K562 (cell line): Measurements from ENCODE around the gene ZNF155. TPM values are rescaled to one million over a fixed set of nuclear protein-coding genes. Genes with fewer than 3 reads are reported as not detected.

Source experiments
- ATAC-seq: fragments of 200-7000 bp; cut with Tn5 transposase; 3 replicates; pipeline ENCODE4 v1.9.1; 2020; ENCODE audit warnings: moderate library complexity
- BruUV-seq: library from RNA; stranded (reverse); fragments of 400-500 nt; replicated peaks from 2 replicates; lab custom pipeline; 2021; lab: Mats Ljungman, UMichigan
- CTCF ChIA-PET: fragments of 300-600 bp; formaldehyde crosslinking; extraction: SDS; loops from one replicate; lab custom pipeline; 2021; ENCODE audit warnings: low intra/inter-chr PET ratio; lab: Yijun Ruan, JAX
- POLR2A ChIA-PET: fragments of 300-600, 350-650 bp; sonication (Branson Sonifier 250); formaldehyde crosslinking; extraction: SDS; loops from one replicate; lab custom pipeline; 2021; ENCODE audit warnings: antibody characterized with exemption, inconsistent platforms; lab: Yijun Ruan, JAX
- DNase-seq, 4 experiments: peaks; one replicate each; pipeline versions ENCODE4 v3.0.0 to v3.0.0-alpha.2; 2011 to 2018; ENCODE audit warnings: low spot score in 3 of 4, mixed read lengths in 3 of 4; ENCODE audit errors: extremely low read depth in 1 of 4
- FAIRE-seq: peaks from 2 replicates; lab custom pipeline; 2011; peaks lifted over from hg19 to GRCh38; lab: Jason Lieb, UNC
- H2AFZ ChIP-seq: 2 replicates; pipeline ENCODE4 v1.6.0; 2011; ENCODE audit warnings: low read depth, low read length, control low read depth, inconsistent platforms
- H3K27ac ChIP-seq: fragments of 200-600 bp; 3 replicates; pipeline ENCODE4 v1.8.0; 2011; ENCODE audit warnings: low read depth, mild to moderate bottlenecking, control low read depth, inconsistent platforms, low read length, moderate library complexity, mixed read lengths; ENCODE audit errors: extremely low read depth
- H3K27me3 ChIP-seq, 2 experiments: fragments of 300-600 bp in 1 of 2; 2 replicates in 1 of 2; 3 replicates in 1 of 2; pipeline versions ENCODE4 v1.6.0 to v1.8.0; 2011; ENCODE audit warnings: inconsistent platforms in 2 of 2, low read length in 2 of 2, mild to moderate bottlenecking in 1 of 2, mixed read lengths in 1 of 2, moderate library complexity in 1 of 2; ENCODE audit not compliant: control insufficient read depth in 2 of 2, insufficient read depth in 2 of 2
- H3K36me3 ChIP-seq: fragments of 300-600 bp; 3 replicates; pipeline ENCODE4 v1.8.0; 2011; ENCODE audit warnings: mild to moderate bottlenecking, low read length, inconsistent platforms; ENCODE audit not compliant: control insufficient read depth, insufficient read depth
- H3K4me1 ChIP-seq, 2 experiments: fragments of 200-600 bp in 1 of 2; replicated peaks in 1 of 2; 2 replicates in 1 of 2; 3 replicates in 1 of 2; pipeline versions ENCODE4 v1.5.1 to v1.8.0; 2011; ENCODE audit warnings: inconsistent platforms in 2 of 2, low read length in 2 of 2, mild to moderate bottlenecking in 1 of 2, mixed read lengths in 1 of 2, moderate library complexity in 1 of 2; ENCODE audit not compliant: control insufficient read depth in 2 of 2, insufficient read depth in 2 of 2
- H3K4me2 ChIP-seq: 2 replicates; pipeline ENCODE4 v1.6.1; 2011; ENCODE audit warnings: low read length, control low read depth, inconsistent platforms, mixed read lengths; ENCODE audit not compliant: insufficient read depth
- H3K4me3 ChIP-seq: fragments of 200-600 bp; sonication (generic), shearing (Covaris generic); 2 replicates; pipeline ENCODE4 v1.5.1; 2016; ENCODE audit warnings: control low read depth, inconsistent platforms
- H3K79me2 ChIP-seq: fragments of 200-600 bp; 3 replicates; pipeline ENCODE4 v1.8.0; 2011; ENCODE audit warnings: low read length, inconsistent platforms; ENCODE audit not compliant: control insufficient read depth, insufficient read depth
- H3K9ac ChIP-seq, 2 experiments: 2 replicates each; pipeline versions ENCODE4 v1.6.0 to v1.6.1; 2011; ENCODE audit warnings: low read depth in 2 of 2, low read length in 2 of 2, control low read depth in 1 of 2, inconsistent platforms in 1 of 2, mild to moderate bottlenecking in 1 of 2, mixed read lengths in 1 of 2; ENCODE audit not compliant: insufficient read depth in 1 of 2
- H3K9me1 ChIP-seq: one replicate; pipeline ENCODE4 v1.6.0; 2011; ENCODE audit warnings: inconsistent platforms, mild to moderate bottlenecking, low read length, moderate library complexity; ENCODE audit not compliant: control insufficient read depth, insufficient read depth
- H3K9me3 ChIP-seq: replicated peaks from 2 replicates; pipeline ENCODE4 v1.5.1; 2011; ENCODE audit warnings: low read depth, low read length, inconsistent platforms; ENCODE audit not compliant: control insufficient read depth, insufficient read depth
- H4K20me1 ChIP-seq: replicated peaks from 2 replicates; pipeline ENCODE4 v1.6.1; 2011; ENCODE audit warnings: low read length, inconsistent platforms, mixed read lengths; ENCODE audit not compliant: control insufficient read depth, insufficient read depth
- ATF3 ChIP-seq, 2 experiments: fragments of 450-650 bp in 1 of 2; sonication (generic) in 1 of 2; formaldehyde crosslinking in 1 of 2; IDR thresholded peaks in 1 of 2; conservative IDR thresholded peaks in 1 of 2; 2 replicates each; pipeline versions ENCODE4 v1.6.1 to v1.8.1; 2016 to 2023; ENCODE audit warnings: mild to moderate bottlenecking in 2 of 2, moderate library complexity in 2 of 2, inconsistent platforms in 1 of 2, missing genetic modification reagents in 1 of 2
- ELK1 ChIP-seq: sonication (generic); formaldehyde crosslinking; IDR thresholded peaks from 2 replicates; pipeline ENCODE4 v1.8.1; 2022; ENCODE audit warnings: missing genetic modification reagents
- ETV1 ChIP-seq: fragments of 450-650 bp; conservative IDR thresholded peaks from 2 replicates; pipeline ENCODE4 v1.6.1; 2016; ENCODE audit warnings: missing genetic modification characterization, control low read depth, low read depth, missing compliant biosample characterization
- ETV5 ChIP-seq: sonication (generic); formaldehyde crosslinking; IDR thresholded peaks from 2 replicates; pipeline ENCODE4 v1.4.0; 2020; ENCODE audit warnings: low read depth, mild to moderate bottlenecking, missing genetic modification reagents
- GABPA ChIP-seq: fragments of 200-800 bp; sonication (Bioruptor generic); conservative IDR thresholded peaks from 2 replicates; pipeline ENCODE4 v1.6.1; 2016; ENCODE audit warnings: low read depth, missing genetic modification characterization, missing compliant biosample characterization
- GTF2E2 ChIP-seq: fragments of 200-800 bp; sonication (Bioruptor generic); IDR thresholded peaks from 2 replicates; pipeline ENCODE4 v1.6.1; 2016; ENCODE audit warnings: missing genetic modification characterization, missing compliant biosample characterization
- HCFC1 ChIP-seq: IDR thresholded peaks from 2 replicates; pipeline ENCODE4 v1.6.1; 2012; ENCODE audit warnings: low read depth, low read length, improper control_type of control experiment
- JUND ChIP-seq, 2 experiments: IDR thresholded peaks; 2 replicates in 1 of 2; 3 replicates in 1 of 2; pipeline ENCODE4 v1.6.1; 2011; ENCODE audit warnings: borderline replicate concordance in 2 of 2, low read depth in 2 of 2, low read length in 2 of 2, improper control_type of control experiment in 1 of 2, missing biosample characterization in 1 of 2, missing genetic modification characterization in 1 of 2, missing genetic modification reagents in 1 of 2
- NKRF ChIP-seq: fragments of 450-650 bp; IDR thresholded peaks from 2 replicates; pipeline ENCODE4 v1.6.1; 2016; ENCODE audit warnings: borderline replicate concordance
- POLR2A ChIP-seq: fragments of 450-650 bp; conservative IDR thresholded peaks from 2 replicates; pipeline ENCODE4 v1.6.1; 2016
- RBFOX2 ChIP-seq: fragments of 200-400 bp; formaldehyde crosslinking; IDR thresholded peaks from 2 replicates; pipeline ENCODE4 v1.6.1; 2017; ENCODE audit warnings: low read depth, mild to moderate bottlenecking, low read length, moderate library complexity
- TFE3 ChIP-seq: fragments of 450-650 bp; formaldehyde crosslinking; IDR thresholded peaks from 2 replicates; pipeline ENCODE4 v1.4.0; 2020; ENCODE audit warnings: mild to moderate bottlenecking, mixed read lengths
- TSC22D4 ChIP-seq: fragments of 450-650 bp; IDR thresholded peaks from 2 replicates; pipeline ENCODE4 v1.6.1; 2016; ENCODE audit warnings: missing genetic modification characterization, missing biosample characterization, control low read depth
- U2AF1 ChIP-seq: fragments of 200-400 bp; formaldehyde crosslinking; optimal IDR thresholded peaks from 2 replicates; pipeline ENCODE3; 2017; ENCODE audit warnings: mild to moderate bottlenecking, low read depth, low read length, moderate library complexity
- WGBS: fragments of 100-300 bp; shearing (Covaris generic); methylation state at CpG from one replicate; pipeline ENCODE4 v1.1.6; 2016; ENCODE audit warnings: low coverage, mixed read lengths; ENCODE audit not compliant: insufficient coverage; ENCODE audit errors: missing lambda C conversion rate; 5-methylcytosine and 5-hydroxymethylcytosine counted together
- in situ Hi-C: fragments of 300-500 bp; cut with MboI; formaldehyde crosslinking; loops from 4 replicates; pipeline ENCODE4 v1.15.0; 2018; ENCODE audit warnings: inconsistent platforms, mixed read lengths
- intact Hi-C: fragments of 100-400 bp; cut with micrococcal nuclease; formaldehyde crosslinking; loops from 2 replicates; pipeline ENCODE4 v1.14.2; 2022
- polyA plus RNA-seq, 8 experiments: library from polyadenylated mRNA; depleted of rRNA in 4 of 8; stranded (reverse) in 5 of 8; unstranded in 3 of 8; fragments of >200 nt; fragmentation: Nextera tagmentation in 2 of 8; fragmentation: Illumina TruSeq in 1 of 8; extraction: Ambion mirVana in 2 of 8; extraction: Trizol in 1 of 8; gene quantifications; 2 replicates each; pipeline versions ENCODE4 v1.2.1 to v1.2.3, GENCODE V29; 2011 to 2014; ENCODE audit warnings: inconsistent platforms in 1 of 8, missing spikeins in 1 of 8
- total RNA-seq, 7 experiments: library from RNA; depleted of rRNA in 6 of 7; stranded (reverse); fragments of >200 nt in 6 of 7; fragmentation: Illumina TruSeq in 2 of 7; extraction: Trizol in 2 of 7; gene quantifications; 2 replicates each; pipeline versions ENCODE4 v1.2.1 to v1.2.3, GENCODE V29; 2011 to 2021; ENCODE audit warnings: low replicate concordance in 1 of 7

ZNF155 gene
- total and polyA plus RNA-seq, 9 of the 15 experiments (the other 6 are each of a cell fraction or from before 2014, with no cell fraction given): 0.09 to 0.76 (median 0.37) TPM

GRCh38 chr19:44025217-44025936 is 41.4 kb downstream of the ZNF155 start, which contains the start of gene ZNF222:
Gene ZNF222 (plus strand): TSS chr19:44025379. CDS start chr19:44025437, 58 bp downstream.
- Histone ChIP-seq H4K20me1 (no peaks in the 10 kb centered on the region), H3K4me1 (peaks cover 3 to 4% of the 10 kb centered on the region in 2 experiments; a peak in 1 of 5 replicates), H3K79me2 (peaks cover 5% of the 10 kb centered on the region; the same call in 1 of the 3 replicates), H3K9me1 (no peaks in the 10 kb centered on the region), H3K27ac (peak within 1 kb of the TSS; percentile 86), H2AFZ (peak within 1 kb of the TSS; percentile 85), H3K9me3 (peaks cover 3% of the 10 kb centered on the region; the same call in 1 of the 2 replicates), H3K27me3 (no peaks in the 10 kb centered on the region), H3K4me2 (peak within 1 kb of the TSS; percentile 98), H3K36me3 (peaks cover 4% of the 10 kb centered on the region; the same call in 1 of the 3 replicates), H3K9ac (peak within 1 kb of the TSS; percentile 88 to 91), H3K4me3 (peak within 1 kb of the TSS; percentile 80)
- peak; percentile 95 for FAIRE-seq
- POLR2A ChIA-PET: interaction anchor here (0.6 to 1.5 kb wide), 9 partner anchors 8 to 357 kb away, joined by 3 to 5 read pairs (median 3); partner anchors contain the start of genes ZNF221 and ZNF45
- BruUV-seq: TSS peak; percentile 77
- WGBS: 2% methylated on average over 37 of the region's 37 CpGs
- CTCF ChIA-PET: no interaction called here
- in situ Hi-C loops (no loop called here), intact Hi-C loops (no loop called here)
- peak; percentile 100 for ATAC-seq
- DNase-seq: peak; percentile 69 to 92 (median 76)
- TF ChIP-seq GTF2E2 (0 out of 2 replicates have a peak, but pooled peaks have one; percentile 37), TFE3 (CRISPR knock-in tag) (no peak), ETV1 (tag) (peak; percentile 73), POLR2A (peak; percentile 72), TSC22D4 (no peak), ATF3 (IDR thresholded peaks at IDR 0.05) (peak; percentile 53; the same call in 1 of the 2 replicates), ATF3 (CRISPR knock-in tag; conservative IDR thresholded peaks at IDR 0.05) (no peak), ELK1 (no peak), HCFC1 (peak; percentile 91), U2AF1 (no peak), GABPA (tag) (peak; percentile 92), ETV5 (0 out of 2 replicates have a peak, but pooled peaks have one; percentile 40), JUND (IDR thresholded peaks at IDR 0.05; ENCODE audit: borderline replicate concordance, low read depth, low read length) (peak; percentile 59), JUND (tag; IDR thresholded peaks at IDR 0.05; ENCODE audit: borderline replicate concordance, low read depth, low read length) (peak; percentile 11; the same call in 1 of the 3 replicates), NKRF (peak; percentile 36; the same call in 1 of the 2 replicates), RBFOX2 (peak; percentile 83)
